ENCODE data around the gene ANGEL1. TPM values are rescaled to one million over a fixed set of nuclear protein-coding genes. Genes with fewer than 3 reads are reported as not detected.

The ANGEL1 gene
- total and polyA plus RNA-seq, 4 donors, result 5.2 to 15.9 (median 9.6) TPM

GRCh38 chr14:76777721-76778120, 35.0 kb downstream of the ANGEL1 start:
- no peak for DNase-seq (ENCODE audit: low spot score)
- peaks cover 0 to 9% (median 6%) of the 10 kb centered on the region in 4 donors for H3K36me3 ChIP-seq (ENCODE audit: control insufficient read depth in 4 of 4, insufficient read depth in 3 of 4, low read depth in 1 of 4, low read length in 3 of 4)
- no peaks in the 10 kb centered on the region for H3K27me3 ChIP-seq (ENCODE audit: control insufficient read depth in 4 of 4, insufficient read depth in 4 of 4, low read length in 3 of 4)
- H3K4me3 ChIP-seq (ENCODE audit: low read depth in 1 of 3, low read length in 3 of 3), result no peak overlapping the region
- no peak for TF ChIP-seq ZBTB33 (IDR thresholded peaks at IDR 0.05)
- no peak for TF ChIP-seq RXRA (IDR thresholded peaks at IDR 0.05)
- TF ChIP-seq CTCF (IDR thresholded peaks at IDR 0.05; ENCODE audit: low read depth, low read length, missing input control), result no peak
- no peak for TF ChIP-seq GABPA (IDR thresholded peaks at IDR 0.05 in 1 of 2, conservative IDR thresholded peaks at IDR 0.05 in 1 of 2)
- TF ChIP-seq YY1 (IDR thresholded peaks at IDR 0.05), result no peak
- TF ChIP-seq TAF1 (conservative IDR thresholded peaks at IDR 0.05), result no peak
- no peak for TF ChIP-seq FOXA2 (IDR thresholded peaks at IDR 0.05)
- TF ChIP-seq SP1 (IDR thresholded peaks at IDR 0.05), result no peak
- no peak for TF ChIP-seq RAD21 (IDR thresholded peaks at IDR 0.05)
- no peak for TF ChIP-seq REST (IDR thresholded peaks at IDR 0.05)
- TF ChIP-seq NR2F2 (IDR thresholded peaks at IDR 0.05), result no peak
- no peak overlapping the region for H3K27ac ChIP-seq (ENCODE audit: low read depth in 1 of 2, low read length in 2 of 2)
- no peak overlapping the region for H3K9ac ChIP-seq (ENCODE audit: low read depth in 1 of 2, low read length in 2 of 2)
- 77% methylated on average over 9 of the region's 9 CpGs for WGBS
- no peaks in the 10 kb centered on the region for H3K9me3 ChIP-seq (ENCODE audit: control insufficient read depth in 4 of 4, low read length in 3 of 4)
- peaks cover 0 to 9% (median 0%) of the 10 kb centered on the region in 4 donors for H3K4me1 ChIP-seq (ENCODE audit: control insufficient read depth in 4 of 4, insufficient read depth in 4 of 4, low read length in 3 of 4)

GRCh38 chr14:76776428-76777251, 36.0 kb downstream of the ANGEL1 start:
- WGBS, result 69% methylated on average over 10 of the region's 10 CpGs
- H3K9me3 ChIP-seq (ENCODE audit: control insufficient read depth in 4 of 4, low read length in 3 of 4), result no peaks in the 10 kb centered on the region
- H3K4me3 ChIP-seq (ENCODE audit: low read depth in 1 of 3, low read length in 3 of 3), result no peak overlapping the region
- H3K9ac ChIP-seq (ENCODE audit: low read depth in 1 of 2, low read length in 2 of 2), result no peak overlapping the region
- H3K4me1 ChIP-seq (ENCODE audit: control insufficient read depth in 4 of 4, insufficient read depth in 4 of 4, low read length in 3 of 4), result peaks cover 0 to 11% (median 0%) of the 10 kb centered on the region in 4 donors
- no peaks in the 10 kb centered on the region for H3K27me3 ChIP-seq (ENCODE audit: control insufficient read depth in 4 of 4, insufficient read depth in 4 of 4, low read length in 3 of 4)
- no peak overlapping the region for H3K27ac ChIP-seq (ENCODE audit: low read depth in 1 of 2, low read length in 2 of 2)
- no peak for DNase-seq (ENCODE audit: low spot score)
- TF ChIP-seq JUND (IDR thresholded peaks at IDR 0.05) (no peak), SP1 (IDR thresholded peaks at IDR 0.05) (no peak), RAD21 (IDR thresholded peaks at IDR 0.05) (no peak), EGR1 (IDR thresholded peaks at IDR 0.05; ENCODE audit: low read depth in 2 of 2) (no peak)
- H3K36me3 ChIP-seq (ENCODE audit: control insufficient read depth in 4 of 4, insufficient read depth in 3 of 4, low read depth in 1 of 4, low read length in 3 of 4), result peaks cover 0 to 2% (median 0%) of the 10 kb centered on the region in 4 donors

Measured in liver (tissue), 9 donors.